KOPT-K1 (cell line): Measurements from ENCODE around the gene DSCAM.
"Not testable (repeated sequence)": the region's sequence is repeated elsewhere in the genome, so short reads cannot be mapped to it uniquely, and the experiment has no call there.

Experiments
- H3K27ac ChIP-seq: fragments of 200-600 bp; sonication (generic); 2 replicates; pipeline ENCODE4 v1.5.1; 2016; ENCODE audit warnings: antibody characterized with exemption, mild to moderate bottlenecking, low read depth, low read length; ENCODE audit not compliant: poor library complexity, severe bottlenecking
- H3K36me3 ChIP-seq: fragments of 200-600 bp; sonication (generic); 2 replicates; pipeline ENCODE4 v1.5.1; 2017; ENCODE audit warnings: antibody characterized with exemption, mild to moderate bottlenecking, low read length, moderate library complexity; ENCODE audit not compliant: insufficient read depth
- H3K9me3 ChIP-seq: fragments of 200-600 bp; sonication (generic); 2 replicates; pipeline ENCODE4 v1.5.1; 2017; ENCODE audit warnings: antibody characterized with exemption, low read length, mild to moderate bottlenecking; ENCODE audit not compliant: insufficient read depth, poor library complexity, severe bottlenecking

DSCAM gene, protein sequence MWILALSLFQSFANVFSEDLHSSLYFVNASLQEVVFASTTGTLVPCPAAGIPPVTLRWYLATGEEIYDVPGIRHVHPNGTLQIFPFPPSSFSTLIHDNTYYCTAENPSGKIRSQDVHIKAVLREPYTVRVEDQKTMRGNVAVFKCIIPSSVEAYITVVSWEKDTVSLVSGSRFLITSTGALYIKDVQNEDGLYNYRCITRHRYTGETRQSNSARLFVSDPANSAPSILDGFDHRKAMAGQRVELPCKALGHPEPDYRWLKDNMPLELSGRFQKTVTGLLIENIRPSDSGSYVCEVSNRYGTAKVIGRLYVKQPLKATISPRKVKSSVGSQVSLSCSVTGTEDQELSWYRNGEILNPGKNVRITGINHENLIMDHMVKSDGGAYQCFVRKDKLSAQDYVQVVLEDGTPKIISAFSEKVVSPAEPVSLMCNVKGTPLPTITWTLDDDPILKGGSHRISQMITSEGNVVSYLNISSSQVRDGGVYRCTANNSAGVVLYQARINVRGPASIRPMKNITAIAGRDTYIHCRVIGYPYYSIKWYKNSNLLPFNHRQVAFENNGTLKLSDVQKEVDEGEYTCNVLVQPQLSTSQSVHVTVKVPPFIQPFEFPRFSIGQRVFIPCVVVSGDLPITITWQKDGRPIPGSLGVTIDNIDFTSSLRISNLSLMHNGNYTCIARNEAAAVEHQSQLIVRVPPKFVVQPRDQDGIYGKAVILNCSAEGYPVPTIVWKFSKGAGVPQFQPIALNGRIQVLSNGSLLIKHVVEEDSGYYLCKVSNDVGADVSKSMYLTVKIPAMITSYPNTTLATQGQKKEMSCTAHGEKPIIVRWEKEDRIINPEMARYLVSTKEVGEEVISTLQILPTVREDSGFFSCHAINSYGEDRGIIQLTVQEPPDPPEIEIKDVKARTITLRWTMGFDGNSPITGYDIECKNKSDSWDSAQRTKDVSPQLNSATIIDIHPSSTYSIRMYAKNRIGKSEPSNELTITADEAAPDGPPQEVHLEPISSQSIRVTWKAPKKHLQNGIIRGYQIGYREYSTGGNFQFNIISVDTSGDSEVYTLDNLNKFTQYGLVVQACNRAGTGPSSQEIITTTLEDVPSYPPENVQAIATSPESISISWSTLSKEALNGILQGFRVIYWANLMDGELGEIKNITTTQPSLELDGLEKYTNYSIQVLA (N-terminal part only)

GRCh38 chr21:40846587-40847411 is at the start of gene DSCAM:
Gene DSCAM (minus strand): TSS chr21:40847158. CDS start chr21:40846661, 497 bp downstream.
- H3K36me3 ChIP-seq = no peaks in the 10 kb centered on the region
- no peaks in the 10 kb centered on the region for H3K9me3 ChIP-seq
- no peak within 1 kb of the TSS for H3K27ac ChIP-seq

GRCh38 chr21:40895697-40896096 is 48.7 kb upstream of the DSCAM start:
- H3K27ac ChIP-seq, H3K36me3 ChIP-seq: not testable (repeated sequence)
- peaks cover 11% of the 10 kb centered on the region for H3K9me3 ChIP-seq

GRCh38 chr21:40886931-40887330 is 40.0 kb upstream of the DSCAM start:
- H3K36me3 ChIP-seq = no peaks in the 10 kb centered on the region
- no peaks in the 10 kb centered on the region for H3K9me3 ChIP-seq
- H3K27ac ChIP-seq = no peak overlapping the region

- Histone ChIP-seq H3K9me3 (no peaks in the 10 kb centered on the region), H3K27ac (no peak overlapping the region), H3K36me3 (no peaks in the 10 kb centered on the region)
Measured at GRCh38 chr21:40886006-40886405, 39.0 kb upstream of the DSCAM start.

- H3K36me3 ChIP-seq = no peaks in the 10 kb centered on the region
- H3K27ac ChIP-seq = no peak overlapping the region
- no peaks in the 10 kb centered on the region for H3K9me3 ChIP-seq
Measured at GRCh38 chr21:40882192-40882915, 35.4 kb upstream of the DSCAM start.

- Histone ChIP-seq H3K27ac (no peak overlapping the region), H3K36me3 (no peaks in the 10 kb centered on the region), H3K9me3 (no peaks in the 10 kb centered on the region)
Measured at GRCh38 chr21:40881767-40882166, 34.8 kb upstream of the DSCAM start.

DNA sequence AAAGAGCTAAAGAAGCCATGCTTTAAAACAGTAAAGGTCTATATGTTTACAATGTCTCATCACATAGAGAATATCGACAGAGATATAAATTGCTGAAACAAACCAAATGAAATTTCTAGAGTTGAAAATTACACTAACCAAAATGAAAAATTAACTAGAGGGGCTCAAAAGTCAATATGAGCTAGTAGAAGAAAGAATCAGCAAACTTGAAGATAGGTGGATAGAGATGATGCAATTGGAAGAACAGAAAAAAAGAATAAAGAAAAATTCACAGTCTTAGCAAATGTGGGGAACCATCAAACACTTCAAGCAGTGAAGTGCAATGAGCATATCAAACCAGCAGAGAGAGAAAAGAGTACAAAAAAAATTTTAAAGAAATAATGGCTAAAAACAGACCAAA is 24.1 kb upstream of the DSCAM start:
- Histone ChIP-seq H3K27ac (no peak overlapping the region), H3K36me3 (no peaks in the 10 kb centered on the region), H3K9me3 (no peaks in the 10 kb centered on the region)

DNA sequence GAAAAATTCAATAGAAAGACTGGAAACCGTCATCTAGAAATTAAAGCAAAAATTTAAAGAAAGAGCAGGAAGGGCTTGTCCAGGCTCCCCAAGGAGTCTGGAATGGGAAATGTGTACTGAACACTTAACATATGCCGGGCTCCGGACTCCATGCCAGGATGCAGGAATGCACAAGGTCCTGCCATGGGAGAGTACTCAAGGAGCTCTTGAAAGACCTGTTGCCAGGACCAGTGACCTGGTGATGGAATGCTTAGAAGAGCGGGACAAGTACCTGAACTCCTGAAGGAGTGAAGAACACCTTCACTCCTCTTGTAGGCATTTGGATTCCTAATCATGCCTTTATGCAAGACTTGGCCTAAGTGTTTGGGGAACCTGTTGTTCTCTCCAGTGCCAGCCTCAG is 16.9 kb upstream of the DSCAM start:
- Histone ChIP-seq H3K9me3 (no peaks in the 10 kb centered on the region), H3K36me3 (no peaks in the 10 kb centered on the region), H3K27ac (no peak overlapping the region)

- H3K9me3 ChIP-seq = no peaks in the 10 kb centered on the region
- no peak overlapping the region for H3K27ac ChIP-seq
- H3K36me3 ChIP-seq = no peaks in the 10 kb centered on the region
Measured at GRCh38 chr21:40858517-40858916, 11.6 kb upstream of the DSCAM start.

- H3K36me3 ChIP-seq = no peaks in the 10 kb centered on the region
- no peak overlapping the region for H3K27ac ChIP-seq
- no peaks in the 10 kb centered on the region for H3K9me3 ChIP-seq
Measured at GRCh38 chr21:40853956-40854688, 7.2 kb upstream of the DSCAM start.

- Histone ChIP-seq H3K27ac (no peak overlapping the region), H3K36me3 (no peaks in the 10 kb centered on the region), H3K9me3 (no peaks in the 10 kb centered on the region)
Measured at GRCh38 chr21:40852563-40852962, 5.6 kb upstream of the DSCAM start.

GRCh38 chr21:40851749-40852148 is 4.8 kb upstream of the DSCAM start:
- H3K9me3 ChIP-seq = no peaks in the 10 kb centered on the region
- H3K27ac ChIP-seq = no peak overlapping the region
- H3K36me3 ChIP-seq = no peaks in the 10 kb centered on the region

- H3K27ac ChIP-seq = no peak overlapping the region
- no peaks in the 10 kb centered on the region for H3K36me3 ChIP-seq
- no peaks in the 10 kb centered on the region for H3K9me3 ChIP-seq
Measured at GRCh38 chr21:40850071-40850470, 3.1 kb upstream of the DSCAM start.
